ENCODE data around the gene VPS9D1.

GRCh38 chr16:89705006-89705405 is 15.7 kb downstream of the VPS9D1 start:
- TF ChIP-seq CTCF (conservative IDR thresholded peaks at IDR 0.05; ENCODE audit: low read depth, low read length), result no peak
- no peak for TF ChIP-seq SMC3 (IDR thresholded peaks at IDR 0.05; ENCODE audit: low read depth, low read length)
- no peak for TF ChIP-seq MXI1 (IDR thresholded peaks at IDR 0.05; ENCODE audit: borderline replicate concordance, low read depth, low read length)
- no peak for TF ChIP-seq BHLHE40 (IDR thresholded peaks at IDR 0.05; ENCODE audit: low read depth, low read length)
- no peak for TF ChIP-seq USF2 (IDR thresholded peaks at IDR 0.05; ENCODE audit: low read depth, low read length)
- no peak for TF ChIP-seq CEBPB (IDR thresholded peaks at IDR 0.05; ENCODE audit: low read depth, low read length)
- no peak for TF ChIP-seq CHD1 (IDR thresholded peaks at IDR 0.05; ENCODE audit: low read depth, low read length)
- TF ChIP-seq POLR2A (IDR thresholded peaks at IDR 0.05; ENCODE audit: low read depth, low read length), result no peak

Measured in IMR-90 (cell line).